GM19463 (cell line): ENCODE data around the gene UAP1.

Source experiments
- ATAC-seq: cut with Tn5 transposase; IDR thresholded peaks from one replicate; pipeline ENCODE4 v1.9.1; 2021; ENCODE audit warnings: mild to moderate bottlenecking, moderate library complexity; ENCODE audit not compliant: unreplicated experiment

Gene UAP1

GRCh38 chr1:162561616-162562469, at the start of gene UAP1:
Gene UAP1 (plus strand): TSS chr1:162561722. CDS start chr1:162566069, 4,347 bp downstream.
- ATAC-seq, result peak; percentile 23

GRCh38 chr1:162527314-162527713, 34.2 kb upstream of the UAP1 start:
- ATAC-seq, result no peak

GRCh38 chr1:162530307-162530987, 31.1 kb upstream of the UAP1 start:
- peak; percentile 92 for ATAC-seq

DNA sequence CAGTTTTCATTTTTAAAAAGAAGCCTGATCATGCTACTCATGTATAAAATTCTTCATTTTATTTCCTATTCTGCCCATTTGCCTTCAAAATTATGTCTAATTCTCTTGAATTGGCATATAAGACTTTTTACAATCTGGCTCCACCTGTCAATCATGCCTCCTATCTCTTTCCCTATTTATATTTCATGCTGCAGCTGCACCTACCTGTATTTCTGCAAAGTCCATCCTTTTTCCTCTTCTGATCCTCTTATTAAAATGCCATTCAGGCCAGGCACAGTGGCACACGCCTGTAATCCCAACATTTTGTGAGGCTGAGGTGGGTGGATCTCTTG, 30.6 kb upstream of the UAP1 start:
- ATAC-seq, result no peak

GRCh38 chr1:162535501-162535900, 26.0 kb upstream of the UAP1 start:
- no peak for ATAC-seq

- no peak for ATAC-seq
Measured at GRCh38 chr1:162536511-162536910, 25.0 kb upstream of the UAP1 start.

GRCh38 chr1:162537216-162537615, 24.3 kb upstream of the UAP1 start:
- ATAC-seq, result no peak

DNA sequence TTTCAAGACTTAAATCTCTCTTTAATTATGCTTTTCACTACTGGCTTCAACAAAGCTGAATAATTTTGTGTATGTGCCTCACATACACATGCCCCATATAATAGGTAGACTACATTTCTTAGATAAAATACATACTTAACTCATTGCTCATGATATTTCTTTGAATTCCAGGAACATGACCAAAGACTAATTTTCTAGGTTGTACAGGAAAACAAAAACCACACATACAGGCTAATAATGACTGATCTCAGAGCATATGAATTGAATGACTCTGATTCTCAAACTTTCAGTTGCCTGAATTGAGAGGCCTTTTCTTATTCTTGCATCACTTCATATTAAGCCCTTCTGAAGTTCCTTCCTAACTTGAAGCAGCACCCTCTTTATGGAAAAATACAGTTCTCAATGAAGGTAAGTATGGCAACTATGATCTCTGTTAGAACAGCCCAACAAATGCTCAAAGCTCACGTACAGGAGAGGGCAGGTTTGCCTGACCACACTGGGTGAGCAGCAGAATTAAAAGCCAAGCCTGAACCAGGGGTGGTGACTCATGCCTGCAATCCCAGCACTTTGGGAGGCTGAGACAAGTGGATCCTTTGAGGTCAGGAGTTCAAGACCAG, 22.6 kb upstream of the UAP1 start:
- no peak for ATAC-seq

GRCh38 chr1:162541619-162542141, 19.8 kb upstream of the UAP1 start:
- no peak for ATAC-seq

GRCh38 chr1:162543228-162543627, 18.3 kb upstream of the UAP1 start:
- no peak for ATAC-seq

GRCh38 chr1:162548170-162548569, 13.4 kb upstream of the UAP1 start:
- ATAC-seq, result no peak

DNA sequence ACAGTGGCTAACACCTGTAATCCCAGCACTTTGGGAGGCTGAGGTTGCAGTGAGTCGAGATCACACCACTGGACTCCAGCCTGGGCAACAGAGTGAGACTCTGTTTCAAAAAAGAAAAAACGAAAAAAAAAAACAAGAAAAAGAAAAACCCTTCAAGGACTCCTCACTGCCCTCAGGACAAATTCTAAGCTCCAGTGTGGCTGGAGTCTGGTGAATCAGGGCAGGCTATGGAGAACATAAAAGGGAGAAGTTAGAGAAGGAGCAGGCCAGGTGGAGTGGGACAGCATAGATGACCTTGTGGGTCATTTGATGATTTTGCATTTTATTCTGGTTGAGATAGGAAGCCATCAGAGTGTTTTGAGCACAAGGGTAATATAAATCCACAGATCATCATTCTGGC, 12.5 kb upstream of the UAP1 start:
- ATAC-seq, result no peak

GRCh38 chr1:162550925-162551324, 10.6 kb upstream of the UAP1 start:
- ATAC-seq, result no peak

DNA sequence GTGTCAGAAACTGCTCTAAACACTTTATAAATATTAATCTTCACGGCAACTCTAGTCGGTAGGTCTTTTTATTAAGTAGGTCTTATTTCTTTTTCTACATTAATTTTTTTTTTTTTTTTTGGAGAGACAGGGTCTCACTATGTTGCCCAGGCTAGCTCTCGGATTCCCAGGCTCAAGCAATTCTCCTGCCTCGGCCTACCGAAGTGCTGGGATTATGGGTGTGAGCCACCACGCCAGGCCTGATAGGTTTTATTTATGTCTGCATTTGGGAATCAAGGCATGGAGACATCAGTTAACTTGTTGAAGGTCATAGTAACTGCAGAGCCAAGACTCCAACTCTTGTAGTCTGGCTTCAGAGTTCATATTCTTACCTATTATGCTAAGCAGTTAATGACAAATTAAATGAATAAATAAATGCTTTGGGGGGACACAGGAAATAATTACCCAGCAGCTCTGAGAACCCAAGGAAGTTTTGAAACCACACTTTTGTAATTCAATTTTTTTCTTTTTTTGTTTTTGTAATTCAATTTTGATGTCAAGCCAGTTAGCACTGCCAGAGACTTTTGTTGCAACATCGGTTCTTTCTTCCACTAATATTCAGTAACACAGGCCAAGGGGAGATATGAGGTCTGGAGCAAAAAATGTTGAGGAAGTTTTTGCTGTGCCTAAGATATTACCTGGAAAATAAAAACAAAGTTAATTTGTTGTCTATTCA, 9.4 kb upstream of the UAP1 start:
- no peak for ATAC-seq

DNA sequence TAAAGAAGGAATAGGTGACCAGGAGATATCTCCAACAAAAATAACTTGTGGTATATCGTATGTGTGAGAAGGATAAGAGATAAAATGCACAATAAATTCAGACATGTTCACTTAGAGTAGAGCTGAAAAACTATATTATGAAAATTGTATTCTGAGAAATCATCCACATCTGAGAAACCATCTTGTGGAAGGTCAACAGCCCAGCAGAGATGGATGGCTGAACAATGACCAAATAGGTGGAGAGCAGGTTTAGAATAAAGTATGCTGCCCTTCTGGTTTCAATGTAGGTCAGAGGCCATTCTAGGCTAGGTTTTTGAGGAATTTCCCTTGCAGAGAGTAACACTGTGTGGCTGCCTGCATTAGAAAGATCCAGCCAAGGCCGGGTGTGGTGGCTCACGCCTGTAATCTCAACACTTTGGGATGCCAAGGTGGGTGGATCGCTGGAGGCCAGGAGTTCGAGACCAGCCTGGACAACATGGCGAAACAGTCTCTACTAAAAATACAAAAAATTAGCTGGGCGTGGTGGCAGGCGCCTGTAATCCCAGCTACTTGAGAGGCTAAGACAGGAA, 8.8 kb upstream of the UAP1 start:
- no peak for ATAC-seq

DNA sequence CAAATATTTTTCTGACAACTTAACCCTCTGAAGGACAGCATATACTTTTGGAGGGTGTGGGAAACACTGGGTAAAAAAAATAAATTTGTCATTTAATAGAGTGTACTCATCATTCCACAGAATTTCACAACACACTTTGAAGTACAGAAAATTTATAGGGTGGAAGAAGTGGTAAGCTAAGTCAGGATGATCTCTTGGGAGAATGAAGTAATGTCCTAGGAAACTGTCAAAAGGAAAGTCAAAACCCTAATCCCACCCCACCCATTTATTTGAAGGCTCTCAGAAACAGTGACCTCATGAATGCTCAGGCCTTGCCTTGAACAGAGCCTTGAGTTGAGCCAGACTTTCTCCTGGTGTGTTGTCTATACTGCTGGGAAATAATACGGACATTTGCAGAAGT, 7.3 kb upstream of the UAP1 start:
- no peak for ATAC-seq

- no peak for ATAC-seq
Measured at GRCh38 chr1:162557536-162557935, 4.0 kb upstream of the UAP1 start.

DNA sequence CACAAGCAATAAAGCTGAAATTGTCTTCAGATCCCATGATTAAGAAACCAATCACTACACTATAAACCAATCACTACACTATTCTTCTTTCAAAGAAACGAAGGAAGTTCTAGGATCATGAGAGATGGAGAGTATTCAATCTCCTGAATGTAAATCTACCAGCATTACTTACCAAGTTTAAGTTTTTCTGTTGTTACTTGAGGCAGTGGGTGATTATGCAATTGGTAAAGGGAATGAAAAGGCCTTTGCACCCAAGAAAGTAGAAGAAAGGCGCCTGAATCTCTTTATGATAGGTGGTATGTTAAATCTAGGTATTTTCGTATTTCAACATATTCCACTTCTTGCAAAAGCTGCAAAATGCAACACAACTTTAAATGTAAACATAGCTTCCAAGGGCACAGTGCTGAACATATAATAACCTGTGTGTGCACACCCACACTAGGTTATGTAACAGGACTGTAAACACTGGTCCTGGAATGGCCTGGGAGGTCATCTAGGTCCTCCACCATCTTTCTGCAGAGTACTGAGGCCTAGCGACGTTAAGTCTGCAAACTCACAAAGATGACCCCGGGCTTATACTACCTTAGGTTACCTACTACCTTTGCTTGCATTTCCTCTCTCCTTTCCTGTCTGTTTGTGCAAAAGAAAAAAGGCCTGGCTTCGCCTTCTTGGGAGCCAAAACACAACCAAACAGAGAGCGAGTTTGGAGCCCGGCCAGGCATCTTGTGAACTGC, 1.1 kb upstream of the UAP1 start:
- no peak for ATAC-seq

DNA sequence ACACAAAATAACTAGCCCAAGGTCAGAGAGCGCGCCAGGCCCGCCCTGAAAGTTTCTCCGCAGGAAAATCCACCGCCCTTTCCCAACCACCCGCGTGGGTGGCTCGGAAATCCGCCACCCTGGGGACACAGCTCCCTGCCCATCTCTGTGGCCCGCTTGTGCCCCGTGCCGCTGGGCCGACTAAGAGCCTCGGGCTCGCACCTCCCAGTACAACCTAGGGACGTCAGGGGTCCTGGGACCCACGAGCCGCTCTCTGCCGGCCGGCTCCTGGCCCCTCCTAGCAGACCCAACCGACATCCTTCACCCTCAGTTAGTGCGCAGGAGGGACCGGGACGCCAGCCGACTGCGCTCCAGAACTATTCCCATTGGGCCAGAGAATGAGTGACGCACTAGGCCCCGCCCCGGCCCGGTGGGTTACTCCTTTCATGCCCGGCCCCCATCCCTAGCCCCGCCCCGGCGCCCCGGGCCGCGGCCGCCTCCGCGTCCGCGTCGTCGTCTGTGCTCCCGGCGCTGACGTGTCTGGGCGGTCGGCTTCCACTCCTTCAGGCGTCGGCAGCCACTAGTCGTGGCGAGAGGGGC, 396 bp upstream of the UAP1 start:
- peak; percentile 91 for ATAC-seq

- no peak for ATAC-seq
Measured at GRCh38 chr1:162562470-162562828, 927 bp downstream of the UAP1 start.
